GM19372 (cell line): ENCODE results near the gene HCAR3.
"Not testable (repeated sequence)": the region's sequence is repeated elsewhere in the genome, so short reads cannot be mapped to it uniquely, and the experiment has no call there.

ENCODE experiments used
- ATAC-seq: cut with Tn5 transposase; IDR thresholded peaks from one replicate; pipeline ENCODE4 v1.9.1; 2021; ENCODE audit warnings: mild to moderate bottlenecking, low read depth, moderate library complexity; ENCODE audit not compliant: unreplicated experiment

HCAR3 gene

DNA sequence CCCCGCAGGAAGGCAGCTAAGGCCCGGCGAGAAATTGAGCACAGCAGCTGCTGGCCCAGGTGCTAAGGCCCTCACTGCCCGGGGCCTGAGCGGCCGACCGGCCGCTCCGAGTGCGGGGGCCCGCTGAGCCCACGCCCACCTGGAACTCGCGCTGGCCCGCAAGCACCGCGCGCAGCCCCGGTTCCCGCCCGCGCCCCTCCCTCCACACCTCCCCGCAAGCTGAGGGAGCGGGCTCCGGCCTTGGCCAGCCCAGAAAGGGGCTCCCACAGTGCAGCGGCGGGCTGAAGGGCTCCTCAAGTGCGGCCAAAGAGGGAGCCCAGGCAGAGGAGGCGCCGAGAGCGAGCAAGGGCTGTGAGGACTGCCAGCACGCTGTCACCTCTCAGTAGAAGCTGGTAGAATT lies 39.8 kb downstream of the HCAR3 start:
- not testable (repeated sequence) for ATAC-seq

DNA sequence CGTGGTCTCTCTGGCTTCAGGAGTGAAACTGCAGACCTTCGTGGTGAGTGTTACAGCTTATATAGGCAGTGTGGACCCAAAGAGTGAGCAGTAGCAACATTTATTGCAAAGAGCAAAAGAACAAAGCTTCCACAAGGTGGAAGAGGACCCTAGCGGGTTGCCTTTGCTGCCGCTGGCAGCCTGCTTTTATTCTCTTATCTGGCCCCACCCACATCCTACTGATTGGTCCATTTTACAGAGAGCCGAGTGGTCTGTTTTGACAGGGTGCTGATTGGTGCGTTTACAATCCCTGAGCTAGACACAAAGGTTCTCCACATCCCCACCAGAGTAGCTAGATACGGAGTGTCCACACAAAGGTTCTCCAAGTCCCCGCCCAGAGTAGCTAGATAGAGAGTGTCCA lies 40.6 kb downstream of the HCAR3 start:
- not testable (repeated sequence) for ATAC-seq

DNA sequence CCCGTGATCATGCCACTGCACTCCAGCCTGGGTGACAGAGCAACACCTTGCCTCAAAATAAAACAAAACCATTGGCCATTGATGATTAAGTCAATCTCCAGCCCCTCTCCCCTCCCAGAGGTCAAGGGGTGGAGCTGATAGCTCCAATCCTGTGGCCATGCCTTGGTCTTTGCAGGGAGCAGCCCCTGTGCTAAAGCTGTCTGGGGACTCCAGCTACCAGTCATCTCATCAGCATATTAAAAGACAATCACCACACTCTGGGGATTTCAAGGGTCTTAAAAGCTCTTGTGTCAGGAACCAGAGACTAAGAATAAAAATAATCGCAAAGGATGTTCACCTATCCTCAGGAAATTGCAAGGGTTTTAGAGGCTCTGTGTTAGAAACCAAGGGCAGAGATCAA lies 44.1 kb downstream of the HCAR3 start:
- ATAC-seq = no peak

DNA sequence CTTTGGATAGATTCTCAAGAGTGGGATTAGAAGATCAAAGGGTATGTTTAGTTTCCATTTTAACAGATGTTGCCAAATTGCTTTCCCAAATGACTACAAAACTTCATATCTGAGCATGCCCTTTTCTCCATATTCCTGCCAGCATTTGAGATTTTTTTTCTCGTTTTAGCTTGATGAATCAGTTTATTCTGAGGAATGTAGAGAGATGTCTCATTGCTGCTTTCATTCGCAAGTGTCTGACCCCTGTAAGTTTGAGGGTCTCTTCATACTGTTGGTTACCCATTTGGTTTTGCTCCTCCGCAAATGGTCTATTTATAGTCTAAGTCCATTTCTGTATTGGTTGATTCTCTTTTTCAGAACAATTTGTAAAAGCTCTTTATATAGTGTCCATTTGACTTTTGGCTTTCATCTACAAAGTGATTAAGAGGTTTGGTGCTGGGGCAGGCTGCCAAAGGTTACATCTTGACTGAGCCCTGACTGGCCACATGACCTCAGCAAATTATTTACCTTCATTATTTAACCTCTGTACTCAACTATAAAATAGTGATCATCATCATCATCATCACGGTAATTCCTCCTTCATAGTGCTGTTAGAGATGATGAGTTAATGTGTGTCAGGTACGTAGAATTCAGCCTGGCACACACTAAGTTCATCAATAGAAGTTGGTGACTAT lies 47.1 kb downstream of the HCAR3 start:
- ATAC-seq = no peak

DNA sequence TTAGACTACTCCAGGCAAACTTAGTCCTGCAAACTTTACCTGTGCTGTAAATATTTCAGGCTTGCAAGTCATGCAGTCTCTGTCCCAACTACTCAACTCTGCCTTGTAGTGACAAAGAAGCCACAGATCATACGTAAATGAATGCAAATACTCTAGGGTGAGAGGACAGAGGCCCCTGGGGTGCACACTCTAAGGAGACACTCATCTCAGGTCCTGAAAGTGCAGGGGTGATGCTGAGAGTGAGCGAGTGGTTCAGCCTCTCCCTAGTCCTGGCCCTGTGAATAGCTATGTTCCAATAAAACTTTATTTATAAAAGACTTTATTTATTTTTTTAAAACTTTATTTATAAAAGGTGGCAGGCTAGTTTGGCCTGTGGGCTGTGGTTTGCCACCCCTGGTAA lies 48.3 kb downstream of the HCAR3 start:
- ATAC-seq = no peak

DNA sequence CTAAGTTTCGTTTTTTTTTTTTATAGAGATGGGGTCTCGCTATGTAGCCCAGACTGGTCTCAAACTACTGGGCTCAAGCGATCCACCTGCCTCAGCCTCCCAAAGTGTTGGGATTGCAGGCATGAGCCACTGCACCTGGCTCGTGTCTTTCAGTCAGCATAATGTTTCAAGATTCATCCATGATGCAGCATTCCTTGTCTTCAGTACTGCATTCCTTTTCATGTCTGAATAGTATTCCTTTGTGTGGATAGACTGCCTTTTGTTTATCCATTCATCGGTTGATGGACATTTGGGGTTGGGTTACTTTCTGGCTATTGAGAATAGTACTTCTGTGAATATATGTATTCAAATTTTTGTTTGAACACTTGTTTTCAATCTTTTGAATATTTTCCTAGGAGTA lies 50.9 kb downstream of the HCAR3 start:
- no peak for ATAC-seq

DNA sequence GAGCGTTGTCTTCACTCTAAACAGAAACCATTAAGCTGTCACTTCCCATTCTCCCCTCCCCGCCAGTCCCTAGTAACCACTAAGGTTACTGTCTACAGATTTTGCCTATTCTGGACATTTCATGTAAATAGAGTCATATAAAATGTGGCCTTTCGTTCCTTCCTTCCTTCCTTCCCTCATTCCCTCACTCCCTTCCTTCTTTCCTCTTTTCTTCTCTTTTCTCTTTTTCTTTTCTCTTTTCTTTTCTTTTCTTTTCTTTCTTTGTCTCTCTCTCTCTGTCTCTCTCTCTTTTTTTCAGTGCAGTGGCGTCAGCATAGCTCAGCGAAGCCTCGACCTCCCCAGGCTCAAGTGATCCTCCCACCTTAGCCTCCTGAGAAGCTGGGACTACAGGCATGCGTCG lies 51.3 kb downstream of the HCAR3 start:
- no peak for ATAC-seq
